GM21381 (cell line): Measurements from ENCODE around the gene ARNT2.
"Not testable (repeated sequence)": the region's sequence is repeated elsewhere in the genome, so short reads cannot be mapped to it uniquely, and the experiment has no call there.

Experiments
- ATAC-seq: cut with Tn5 transposase; IDR thresholded peaks from one replicate; pipeline ENCODE4 v1.9.1; 2021; ENCODE audit warnings: mild to moderate bottlenecking, moderate library complexity; ENCODE audit not compliant: unreplicated experiment

Gene ARNT2

DNA sequence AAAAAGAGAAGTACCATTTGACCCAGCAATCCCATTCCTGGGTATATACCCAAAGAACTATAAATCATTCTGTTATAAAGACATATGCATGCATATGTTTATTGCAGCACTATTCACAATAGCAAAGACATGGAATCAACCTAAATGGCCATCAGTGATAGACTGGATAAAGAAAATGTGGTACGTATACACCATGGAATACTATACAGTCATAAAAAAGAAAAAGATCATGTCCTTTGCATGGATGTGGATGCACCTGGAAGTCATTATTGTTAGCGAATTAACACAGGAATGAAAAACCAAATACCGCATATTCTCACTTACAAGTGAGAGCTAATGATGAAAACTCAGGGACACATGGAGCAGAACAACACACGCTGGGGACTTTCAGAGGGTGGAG is 106.8 kb downstream of the ARNT2 start:
- not testable (repeated sequence) for ATAC-seq

- no peak for ATAC-seq
These were observed 108.8 kb downstream of the ARNT2 start for GRCh38 chr15:80512726-80513660.

- no peak for ATAC-seq
These were observed 110.0 kb downstream of the ARNT2 start for GRCh38 chr15:80514071-80514780.

GRCh38 chr15:80517290-80517689 is 113.1 kb downstream of the ARNT2 start:
- no peak for ATAC-seq

DNA sequence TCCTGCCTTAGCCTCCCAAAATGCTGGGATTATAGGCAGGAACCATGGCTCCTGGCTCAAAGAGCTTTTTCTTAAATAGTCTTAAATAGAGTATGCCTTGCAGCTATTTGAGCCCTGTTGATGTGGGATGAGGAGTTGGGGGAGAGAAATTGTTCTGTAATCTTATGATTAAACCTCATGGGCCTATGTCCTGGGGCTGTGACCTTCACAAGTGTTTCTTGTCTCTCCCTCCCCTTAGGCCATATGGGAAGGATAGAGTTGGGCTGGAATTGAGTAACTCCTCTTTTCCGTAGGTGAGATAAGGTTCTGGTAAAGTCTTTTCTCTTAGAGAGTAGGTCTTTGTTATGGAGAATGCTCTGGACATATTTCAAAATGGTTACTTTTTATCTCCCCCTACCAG is 114.3 kb downstream of the ARNT2 start:
- ATAC-seq, result no peak

GRCh38 chr15:80523746-80524145 is 119.6 kb downstream of the ARNT2 start:
- ATAC-seq, result no peak

DNA sequence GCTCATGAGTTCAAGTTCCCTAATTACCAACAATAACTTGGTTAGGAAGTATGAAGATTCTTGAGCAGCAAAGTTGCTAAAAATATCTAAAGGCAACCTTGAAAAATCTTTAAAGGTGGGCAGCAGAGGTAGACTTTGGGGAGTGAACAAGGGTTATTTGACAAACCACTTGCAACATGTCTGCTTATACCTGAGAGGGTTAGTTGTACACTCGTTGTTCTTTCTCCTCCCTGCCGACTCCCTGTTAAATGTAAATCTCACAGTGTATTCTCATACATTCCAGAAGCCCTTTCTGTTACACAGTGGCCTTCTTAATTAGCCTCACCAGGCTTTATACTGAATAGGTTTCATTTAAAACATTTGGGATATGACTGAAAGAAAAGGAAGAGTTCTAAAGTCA is 121.7 kb downstream of the ARNT2 start:
- no peak for ATAC-seq

- no peak for ATAC-seq
These were observed 122.6 kb downstream of the ARNT2 start for GRCh38 chr15:80526556-80527340.

GRCh38 chr15:80527406-80527805 is 123.2 kb downstream of the ARNT2 start:
- ATAC-seq, result no peak

GRCh38 chr15:80527961-80528360 is 123.8 kb downstream of the ARNT2 start:
- no peak for ATAC-seq

DNA sequence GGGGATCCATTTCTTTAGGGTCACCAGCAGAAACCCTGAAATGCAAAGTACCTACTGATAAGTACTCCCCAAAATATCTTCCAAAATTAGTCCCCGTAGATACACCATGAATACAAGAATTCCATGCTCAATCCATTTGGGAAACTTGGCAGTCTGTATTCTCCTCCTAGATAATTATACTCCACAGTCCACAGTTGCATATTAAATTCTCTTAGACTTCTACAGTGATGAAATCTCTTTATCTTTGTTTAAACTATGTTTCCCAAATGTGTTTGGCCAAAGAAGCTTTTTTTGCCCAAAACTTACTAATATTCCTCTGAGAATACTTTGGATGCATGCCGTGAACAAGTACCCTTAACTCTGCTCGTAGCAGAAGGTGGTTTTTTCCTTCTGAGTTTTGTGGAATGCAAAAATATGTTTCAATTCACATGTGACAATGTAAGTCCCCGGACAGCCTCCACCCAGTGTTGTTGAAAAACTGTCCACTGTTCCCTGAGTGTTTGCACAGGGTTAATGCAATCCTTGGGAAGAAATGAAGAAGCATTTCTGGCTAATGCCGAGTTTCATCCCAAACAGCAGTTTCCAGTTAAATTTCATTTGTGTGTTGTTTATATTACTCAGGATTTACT is 126.7 kb downstream of the ARNT2 start:
- no peak for ATAC-seq

GRCh38 chr15:80531388-80531787 is 127.2 kb downstream of the ARNT2 start:
- no peak for ATAC-seq

DNA sequence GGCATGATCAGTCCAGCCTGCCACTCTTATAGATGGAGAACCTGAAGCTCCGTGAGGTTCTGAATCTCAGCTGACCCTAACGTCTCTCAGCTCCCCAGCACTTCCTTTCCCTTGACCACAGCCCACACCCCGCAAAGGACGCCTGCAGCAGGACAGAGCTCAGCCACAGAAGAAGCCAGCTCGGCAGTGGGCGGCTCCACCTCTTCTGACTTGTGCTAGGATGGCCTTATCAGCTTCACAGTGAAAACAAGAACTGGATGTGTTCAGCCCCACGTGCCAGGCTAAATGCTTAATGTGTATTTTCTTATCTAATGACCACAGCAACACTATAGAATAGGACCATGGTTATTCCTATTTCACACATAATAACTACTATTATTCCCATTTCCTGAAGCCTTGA is 127.6 kb downstream of the ARNT2 start:
- no peak for ATAC-seq

DNA sequence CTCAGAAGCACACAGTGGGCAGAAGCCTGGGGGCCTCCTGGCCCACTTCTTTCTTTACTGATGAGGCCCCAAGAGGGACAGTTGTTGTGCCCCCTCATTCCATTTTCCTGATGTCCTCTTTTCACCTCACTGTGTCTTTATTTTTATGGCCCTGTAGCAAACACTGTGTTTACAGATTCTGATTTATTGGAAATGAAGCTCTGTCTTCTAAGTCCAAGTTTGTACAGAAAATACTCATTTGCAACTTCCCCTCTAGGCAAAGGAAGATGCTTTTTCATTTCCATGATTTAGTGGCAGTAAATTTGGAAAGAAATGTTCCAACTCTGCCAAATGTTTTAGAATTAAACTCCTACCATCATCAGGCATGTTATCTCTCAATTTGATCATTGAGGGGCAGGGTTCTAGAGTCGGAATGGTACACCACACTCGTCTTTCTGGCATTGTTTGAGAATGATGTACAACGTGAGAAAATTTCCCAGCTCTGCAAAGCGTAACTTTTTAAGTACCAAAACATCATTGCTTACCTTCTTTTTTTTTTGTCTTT is 129.7 kb downstream of the ARNT2 start:
- no peak for ATAC-seq

DNA sequence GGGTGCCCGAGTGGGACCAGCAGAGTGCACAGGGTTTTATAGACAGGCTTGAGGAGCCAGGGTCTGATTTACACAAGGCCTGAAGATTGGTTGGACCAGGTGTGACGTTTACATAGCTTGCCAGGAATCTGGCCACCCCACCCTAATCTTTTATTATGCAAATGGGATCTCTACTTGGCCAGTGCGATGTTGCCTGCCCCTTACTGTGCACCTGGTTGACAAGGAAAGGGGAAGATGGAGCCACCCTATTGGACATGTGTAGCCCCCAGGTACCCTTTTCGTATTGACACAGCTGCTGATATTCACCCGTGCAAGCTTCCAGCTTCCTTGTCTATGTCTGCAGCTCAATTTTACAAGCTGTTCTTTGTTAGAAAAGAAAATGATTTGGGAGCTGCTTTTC is 132.0 kb downstream of the ARNT2 start:
- ATAC-seq, result no peak

GRCh38 chr15:80536716-80537115 is 132.5 kb downstream of the ARNT2 start:
- no peak for ATAC-seq

DNA sequence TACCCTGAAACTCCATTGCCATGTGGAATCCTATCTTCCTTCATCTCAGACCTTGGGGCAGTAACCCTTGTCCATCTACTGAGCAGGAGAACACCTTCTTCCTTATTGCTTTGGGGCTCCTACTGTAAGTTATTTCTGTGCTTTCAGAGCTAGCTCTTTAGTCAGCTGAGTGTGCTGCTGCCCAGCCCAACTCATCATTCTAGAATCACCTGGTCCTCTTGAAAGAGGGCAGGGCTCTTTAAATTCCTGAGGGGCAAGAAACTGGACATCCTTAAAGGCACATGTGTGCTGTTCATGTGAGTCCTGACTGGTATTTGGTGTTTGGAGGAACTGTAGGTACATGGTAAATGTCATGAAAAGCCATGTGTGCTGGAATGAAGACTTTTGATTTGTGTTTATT is 140.9 kb downstream of the ARNT2 start:
- ATAC-seq, result no peak

DNA sequence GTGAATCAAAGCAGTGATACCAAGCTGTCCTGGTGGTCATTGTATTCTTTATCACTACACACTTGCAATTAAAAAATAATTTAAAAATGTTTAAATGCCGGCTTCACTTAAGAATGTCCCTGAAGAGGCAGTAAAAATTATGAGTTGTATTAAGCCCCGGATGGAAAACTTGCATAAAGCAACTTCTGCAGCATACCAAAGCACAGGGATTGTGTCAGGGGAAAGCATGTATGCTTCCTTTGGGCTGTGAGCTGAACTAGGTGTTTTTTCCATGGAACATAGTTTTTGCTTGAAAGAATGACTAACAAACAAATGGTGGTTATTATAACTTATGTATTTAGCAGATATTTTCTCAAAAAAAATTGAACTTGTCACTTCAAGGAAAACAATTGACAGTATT is 143.1 kb downstream of the ARNT2 start:
- ATAC-seq, result no peak

- ATAC-seq, result no peak
These were observed 145.0 kb downstream of the ARNT2 start for GRCh38 chr15:80549191-80549590.

DNA sequence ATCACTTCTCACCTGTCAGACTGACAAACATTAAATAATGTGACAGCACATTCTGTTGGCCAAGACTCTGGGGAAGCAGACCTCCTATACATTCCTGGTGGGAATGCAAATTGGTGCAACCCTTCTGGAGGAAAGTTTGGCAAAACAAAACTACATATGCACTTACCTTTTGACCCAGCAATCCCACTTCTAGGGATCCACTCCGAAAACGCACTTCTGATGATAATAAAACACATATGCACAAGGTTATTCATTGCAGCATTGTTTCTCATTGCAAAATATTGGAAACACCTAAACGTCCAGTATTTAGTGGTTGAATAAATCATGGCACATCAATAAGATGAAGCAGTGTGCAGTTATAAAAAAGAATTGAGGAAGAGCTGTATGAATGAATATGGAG is 145.5 kb downstream of the ARNT2 start:
- ATAC-seq, result no peak
